GM19328 (cell line): Measurements from ENCODE around the gene MRPL2.
A peak's percentile ranks its signal among the peaks of the same experiment; 100 is the strongest.

Experiments used
- ATAC-seq: cut with Tn5 transposase; IDR thresholded peaks from one replicate; pipeline ENCODE4 v1.9.1; 2021; ENCODE audit warnings: mild to moderate bottlenecking, moderate library complexity; ENCODE audit not compliant: unreplicated experiment

The MRPL2 gene

DNA sequence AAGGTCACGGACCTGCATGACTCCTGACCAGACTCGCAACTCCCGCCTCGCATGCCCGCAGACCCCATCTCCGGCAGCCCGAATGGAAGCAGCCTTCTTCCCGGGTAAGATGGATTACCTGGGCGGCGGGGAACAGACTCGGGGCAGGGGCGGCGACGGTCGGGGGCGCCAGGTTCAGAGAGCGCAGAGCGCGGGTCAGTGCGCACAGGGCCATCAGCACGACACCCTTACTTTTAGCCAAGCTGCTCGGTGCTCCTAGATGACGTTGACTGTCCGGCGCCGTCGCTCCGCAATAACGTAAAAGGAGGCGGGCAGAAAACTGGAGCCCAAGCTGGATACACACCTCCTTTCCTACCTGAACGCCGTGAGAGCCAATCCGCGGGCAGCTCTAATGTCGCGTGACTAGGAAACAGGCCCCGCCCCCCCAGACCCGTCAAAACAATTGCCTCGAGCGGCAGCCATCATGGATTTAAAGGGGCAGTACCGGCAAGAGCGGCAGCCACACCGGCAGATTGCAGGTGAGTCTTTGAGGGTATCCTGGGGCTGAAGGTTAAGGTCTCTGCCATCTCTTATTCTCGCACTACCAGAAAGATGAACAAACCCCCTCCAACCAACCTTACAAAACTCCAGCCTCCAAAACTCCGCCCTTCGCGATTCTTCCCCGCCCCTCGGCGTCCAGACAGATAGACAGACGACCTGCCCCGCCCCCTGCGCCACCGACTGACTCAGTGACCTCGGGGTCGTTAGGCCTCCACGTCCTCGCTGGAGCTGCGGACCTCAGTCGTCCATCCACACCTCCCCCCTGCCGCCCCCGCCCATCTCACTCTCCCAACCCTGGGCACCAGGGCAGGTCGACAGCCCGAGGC is at the start of gene MRPL2, which contains the start of gene KLC4:
Gene MRPL2 (minus strand): TSS at position 267 of the 866 bp plus-strand sequence. CDS start 53 bp downstream, at position 214.
Gene KLC4 (plus strand): TSS at position 464 of the 866 bp plus-strand sequence. CDS start 1,705 bp downstream, outside the sequence.
- peak; percentile 94 for ATAC-seq

DNA sequence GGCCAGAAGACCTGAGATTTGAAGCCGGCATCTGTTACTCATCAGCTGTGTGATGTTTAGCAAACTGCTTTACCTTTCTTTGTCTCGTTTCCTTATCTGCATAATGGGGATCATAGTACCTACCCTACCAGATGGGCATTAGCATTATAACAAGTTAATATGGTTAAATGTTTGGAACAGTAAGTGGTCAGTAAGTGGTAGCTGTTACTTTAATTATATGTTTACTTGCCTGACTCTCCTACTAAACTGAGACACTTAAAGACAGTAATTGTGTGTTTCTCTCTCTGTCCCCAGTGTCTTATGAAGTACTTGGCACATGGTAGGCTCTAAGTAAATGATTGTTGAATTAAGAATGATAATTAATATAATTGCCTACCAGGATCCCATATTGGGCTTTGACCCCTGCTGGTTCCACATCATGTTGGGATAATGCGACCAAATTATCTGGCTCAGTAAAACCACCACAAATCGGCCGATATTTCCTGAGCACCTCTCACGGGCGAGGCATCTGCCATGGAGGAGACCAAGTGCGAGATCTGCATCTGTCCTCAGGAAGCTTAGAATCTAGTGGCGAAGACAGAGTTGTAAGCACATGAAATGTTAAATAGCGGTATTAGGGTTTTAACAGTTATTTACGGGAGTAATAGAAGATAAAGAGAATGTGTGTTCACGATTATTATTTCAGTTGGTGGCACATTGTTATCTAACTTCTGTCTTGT is 48.3 kb upstream of the MRPL2 start:
- ATAC-seq, result no peak

DNA sequence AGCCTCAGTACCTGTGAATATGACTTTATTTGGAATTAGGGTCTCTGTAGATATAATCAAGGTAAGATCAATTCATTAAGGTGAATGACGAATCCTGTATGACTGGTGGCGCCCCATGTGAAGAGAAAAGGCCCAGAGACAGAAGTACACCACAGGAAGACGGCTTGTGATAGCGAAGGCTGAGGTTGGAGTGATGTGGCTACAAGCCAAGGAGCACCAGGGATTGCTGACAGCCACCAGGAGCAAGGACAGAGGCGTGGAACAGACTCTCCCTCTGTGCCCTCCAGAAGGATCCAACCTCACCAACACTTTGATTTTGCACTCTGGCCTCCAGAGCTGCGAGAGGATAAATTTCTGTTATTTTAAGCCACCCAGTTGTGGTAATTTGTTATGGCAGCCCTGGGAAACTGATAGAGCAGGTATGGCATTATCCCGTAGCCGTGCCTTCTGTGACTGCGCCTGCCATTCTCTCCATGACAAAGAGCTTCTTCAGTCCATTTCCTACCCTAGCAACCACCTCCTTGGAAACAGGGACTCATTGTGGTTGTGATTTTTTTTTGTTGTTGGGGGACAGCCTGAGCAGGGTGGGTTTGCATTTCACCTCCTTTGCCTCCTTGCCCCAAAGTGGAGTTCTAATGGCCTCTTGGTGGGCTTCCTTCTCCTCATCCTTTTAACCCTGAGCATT is 46.4 kb upstream of the MRPL2 start:
- no peak for ATAC-seq

DNA sequence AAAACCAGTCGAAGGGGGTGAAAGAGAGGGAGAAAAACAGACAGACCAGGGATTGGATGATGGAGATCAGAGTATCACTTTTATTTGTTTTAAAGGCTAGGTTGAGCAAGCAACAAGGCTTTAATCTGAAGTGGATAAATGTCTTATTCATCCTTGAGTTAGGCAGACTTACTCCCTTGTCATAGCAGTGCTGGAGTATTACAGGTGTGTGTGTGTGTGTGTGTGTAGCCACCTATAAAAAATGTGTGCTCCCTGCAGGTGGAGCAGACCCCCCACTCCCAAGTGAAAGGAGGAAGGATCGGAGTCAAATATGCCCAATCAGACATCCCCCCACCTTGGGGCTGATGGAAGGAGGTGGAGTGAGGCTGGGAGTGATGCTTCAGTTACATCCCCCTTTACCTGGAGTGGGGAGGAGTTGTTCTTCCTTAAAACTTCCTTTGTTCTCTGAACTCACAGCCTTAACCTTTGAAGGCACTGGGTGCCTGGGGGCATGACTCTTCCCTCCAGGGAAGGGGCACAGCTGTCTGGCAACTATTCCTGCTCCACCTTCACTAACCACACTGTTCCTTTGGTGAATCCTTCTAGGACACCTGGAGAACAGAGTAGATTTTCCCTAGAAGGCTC is 44.1 kb upstream of the MRPL2 start:
- ATAC-seq, result no peak

DNA sequence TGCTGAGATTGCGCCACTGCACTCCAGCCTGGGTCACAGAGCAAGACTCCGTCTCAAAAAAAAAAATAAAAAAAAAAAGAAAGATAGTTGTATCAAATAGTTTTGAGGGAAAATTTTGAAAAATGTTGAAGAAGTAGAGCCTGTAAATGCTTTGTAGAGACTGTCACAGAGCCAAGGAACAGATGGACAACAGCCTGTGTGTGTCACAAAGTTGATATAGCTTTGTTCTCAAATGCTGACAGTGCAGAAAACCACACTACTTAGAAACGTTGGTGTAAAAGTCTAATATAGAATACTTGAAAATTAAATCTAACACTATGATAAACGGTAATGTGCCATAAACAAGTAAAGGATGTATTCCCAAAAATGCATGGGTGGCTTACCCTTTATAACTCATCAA is 42.3 kb upstream of the MRPL2 start:
- no peak for ATAC-seq

DNA sequence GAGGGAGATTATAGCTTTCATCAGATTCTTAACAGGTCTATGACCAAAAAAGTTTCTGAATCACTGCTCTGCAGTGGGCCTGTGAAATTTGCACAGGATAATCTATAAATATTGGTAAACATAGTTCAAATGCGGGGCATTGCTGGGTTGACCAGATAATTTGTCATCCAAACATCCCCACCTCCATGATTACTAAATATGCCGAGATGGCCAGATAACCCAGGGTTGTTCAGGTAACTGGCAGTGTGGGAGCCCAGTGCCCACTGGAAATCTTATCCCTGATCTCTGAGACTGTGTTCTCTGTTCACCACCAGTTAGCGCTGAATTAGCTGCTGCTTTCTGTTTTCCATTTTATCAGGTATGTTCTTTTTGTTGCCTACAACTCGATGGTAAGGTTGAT is 38.3 kb upstream of the MRPL2 start:
- ATAC-seq, result no peak

DNA sequence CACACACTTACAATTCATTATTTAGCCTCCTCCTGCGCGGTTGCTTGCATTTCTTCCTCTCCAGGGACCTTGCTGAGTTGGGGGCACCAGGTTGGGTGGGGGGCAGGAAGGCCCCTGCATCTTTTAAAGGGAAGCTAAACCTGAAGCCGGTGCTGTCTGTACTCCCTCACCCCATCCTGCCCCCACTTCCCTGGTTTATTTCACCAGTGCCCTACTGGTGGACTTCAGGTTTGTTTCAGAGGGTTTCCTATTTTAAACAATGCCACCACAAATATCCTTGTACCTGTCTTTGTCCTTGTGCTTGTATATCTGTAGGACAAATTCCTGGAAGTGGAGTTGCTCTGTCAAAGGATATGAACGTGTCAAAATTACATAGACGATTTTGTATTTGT is 37.9 kb upstream of the MRPL2 start:
- no peak for ATAC-seq

- no peak for ATAC-seq
Observed at GRCh38 chr6:43096451-43097097, 37.3 kb upstream of the MRPL2 start.

DNA sequence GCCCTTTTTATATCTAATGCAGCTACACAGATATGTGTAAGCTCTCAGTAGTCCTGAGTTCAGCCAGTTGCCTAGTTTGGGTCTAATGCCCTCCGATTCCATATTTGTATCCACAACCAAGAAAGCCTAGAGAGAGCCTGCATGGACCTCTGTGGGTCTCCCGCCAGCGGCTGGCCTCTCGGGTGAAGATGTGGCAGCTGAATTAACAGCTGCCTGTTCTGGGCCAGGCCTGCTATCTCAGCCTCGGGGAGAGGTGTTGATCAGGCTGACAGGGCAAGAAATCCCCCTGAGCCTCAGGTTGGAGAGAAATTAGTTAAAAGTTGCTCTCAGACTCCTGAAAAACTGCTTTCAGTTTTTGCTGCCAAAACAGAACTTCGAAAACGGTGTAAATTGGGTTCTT is 36.7 kb upstream of the MRPL2 start:
- no peak for ATAC-seq

GRCh38 chr6:43093436-43094289 is 34.4 kb upstream of the MRPL2 start:
- ATAC-seq, result no peak

DNA sequence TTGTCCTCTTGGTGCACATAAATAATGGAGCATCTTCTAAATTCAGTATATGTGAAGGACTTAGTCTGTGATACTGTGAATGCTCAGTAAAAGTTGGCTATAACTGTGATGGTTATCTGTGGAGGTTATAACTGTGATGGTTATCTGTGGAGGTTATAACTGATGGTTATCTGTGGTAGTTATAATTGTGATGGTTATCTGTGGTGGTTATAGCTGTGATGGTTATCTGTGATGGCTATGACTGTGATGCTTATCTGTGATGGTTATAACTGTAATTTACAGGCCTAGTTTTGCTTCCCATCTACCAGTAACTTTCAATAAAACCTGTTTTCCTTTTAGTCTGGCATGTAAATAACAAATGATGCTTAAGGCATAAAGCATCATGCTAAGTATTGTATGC is 33.4 kb upstream of the MRPL2 start:
- ATAC-seq, result no peak

DNA sequence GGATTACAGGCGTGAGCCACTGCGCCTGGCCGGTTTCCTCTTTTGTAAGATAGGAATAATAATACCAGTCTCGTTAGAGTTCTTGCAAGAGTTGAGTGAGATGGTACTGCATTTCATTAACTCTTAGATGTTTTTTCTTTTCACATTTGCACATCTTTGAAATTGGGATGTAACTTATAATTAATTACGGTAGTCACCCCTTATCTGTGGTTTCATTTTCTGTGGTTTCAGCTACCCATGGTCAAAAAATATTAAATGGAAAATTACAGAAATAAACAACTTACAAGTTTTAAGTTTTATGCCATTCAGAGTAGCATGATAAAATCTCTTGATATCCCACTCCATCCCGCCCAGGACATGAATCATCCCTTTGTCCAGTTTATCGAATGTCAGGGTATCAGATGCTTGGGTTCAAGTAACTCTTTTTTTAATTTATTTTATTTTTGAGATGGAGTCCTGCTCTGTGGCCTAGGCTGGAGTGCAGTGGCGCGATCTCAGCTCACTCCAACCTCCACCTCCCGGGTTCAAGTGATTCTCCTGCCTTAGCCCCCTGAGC is 32.3 kb upstream of the MRPL2 start:
- ATAC-seq, result no peak

DNA sequence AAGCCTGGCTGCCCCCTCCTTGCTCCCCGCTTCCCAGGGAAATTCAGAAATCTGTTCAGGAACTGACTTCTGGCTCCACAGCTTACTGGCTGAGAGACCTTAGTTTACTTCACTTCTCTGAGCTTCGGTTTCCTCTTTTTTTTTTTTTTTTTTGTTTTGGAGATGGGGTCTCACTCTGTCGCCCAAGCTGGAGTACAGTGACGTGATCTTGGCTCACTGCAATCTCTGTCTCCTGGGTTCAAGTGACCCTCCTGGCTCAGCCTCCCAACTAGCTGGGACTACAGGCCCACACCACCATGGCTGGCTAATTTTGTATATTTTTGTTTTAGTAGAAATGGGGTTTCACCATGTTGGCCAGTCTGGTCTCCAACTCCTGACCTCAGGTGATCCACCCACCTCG is 31.8 kb upstream of the MRPL2 start:
- no peak for ATAC-seq

- no peak for ATAC-seq
Observed at GRCh38 chr6:43090559-43090956, 31.3 kb upstream of the MRPL2 start.

DNA sequence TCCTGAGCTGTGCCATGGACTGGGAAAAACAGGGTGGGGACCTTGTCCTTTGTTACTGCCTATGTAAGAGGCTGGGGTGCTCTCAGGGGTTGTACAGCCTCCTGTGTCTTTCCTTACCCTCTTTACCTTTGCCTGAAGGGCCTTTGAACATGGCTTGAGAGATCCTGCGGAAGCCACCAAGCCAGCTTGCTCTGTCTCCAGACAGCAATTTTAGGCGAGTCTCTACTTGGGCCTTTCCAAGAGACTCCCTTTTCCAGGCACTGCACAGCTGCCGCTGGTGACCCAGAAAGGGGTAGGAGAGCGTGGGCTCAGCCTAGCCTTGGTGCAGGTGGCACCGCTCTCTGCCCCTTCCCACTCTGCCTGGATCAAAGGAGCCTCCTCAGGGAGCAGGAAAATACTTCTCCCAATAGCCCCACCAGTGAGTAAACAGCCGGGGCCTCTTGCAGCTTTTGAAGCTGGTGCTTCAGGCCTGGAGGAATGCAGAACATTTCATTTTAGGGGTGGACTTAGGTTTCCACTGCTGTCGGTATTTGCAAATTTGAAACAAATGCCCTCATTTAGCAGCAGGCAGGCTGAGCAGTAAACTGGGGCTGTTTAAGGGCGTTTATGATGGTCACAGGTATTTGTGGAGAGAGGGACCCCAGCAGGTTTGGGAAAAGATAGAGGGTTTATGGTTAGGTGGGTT is 30.8 kb upstream of the MRPL2 start:
- no peak for ATAC-seq

DNA sequence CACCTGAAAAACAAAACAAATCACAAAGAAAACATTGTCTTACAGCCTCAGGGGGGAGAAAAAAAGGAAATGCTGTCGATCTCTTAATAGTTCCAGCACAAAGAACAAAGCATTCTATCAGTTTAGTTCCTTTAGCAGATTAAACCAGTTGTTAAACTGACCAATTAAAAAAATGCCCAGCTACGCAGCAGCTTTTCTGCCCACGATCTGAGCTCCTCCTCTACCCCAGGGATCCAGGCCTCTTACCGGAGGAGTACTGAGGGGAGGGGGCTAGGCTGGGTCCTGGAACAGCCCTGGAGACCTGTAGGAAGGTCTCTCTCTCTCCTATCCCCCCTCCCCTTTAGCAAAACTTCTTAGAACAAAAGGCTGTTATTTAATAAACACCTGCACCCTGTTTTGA is 30.2 kb upstream of the MRPL2 start:
- ATAC-seq, result no peak

DNA sequence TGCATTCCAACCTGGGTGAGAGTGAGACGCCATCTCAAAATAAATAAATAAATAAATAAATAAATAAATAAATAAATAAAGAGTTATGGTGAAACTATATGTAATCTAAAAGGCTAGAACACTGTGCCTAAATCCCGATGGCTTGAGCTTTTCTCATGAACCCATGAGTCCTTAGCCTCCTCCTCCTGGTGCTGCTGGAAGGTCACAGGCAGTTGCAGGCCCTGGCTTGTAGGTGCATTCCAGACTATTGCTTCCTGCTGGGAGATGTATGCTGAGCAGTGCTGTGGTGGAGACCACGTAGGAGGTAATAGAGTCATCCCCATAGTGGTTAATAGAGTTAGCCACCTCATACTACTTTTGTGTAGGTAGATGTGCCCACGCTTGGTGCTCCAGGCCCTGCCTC is 29.4 kb upstream of the MRPL2 start:
- ATAC-seq, result no peak

- no peak for ATAC-seq
Observed at GRCh38 chr6:43086022-43086658, 26.9 kb upstream of the MRPL2 start.
